ENCODE results near the gene CASP14. TPM values are rescaled to one million over a fixed set of nuclear protein-coding genes. Genes with fewer than 3 reads are reported as not detected.

Gene CASP14
- total RNA-seq, 1 experiment from 2014 or later: not detected

GRCh38 chr19:15087182-15087581 is 37.9 kb downstream of the CASP14 start:
- Histone ChIP-seq H3K27ac (ENCODE audit: low read depth, low read length) (no peak overlapping the region), H3K79me2 (ENCODE audit: insufficient read depth, low read length) (no peaks in the 10 kb centered on the region), H3K9ac (ENCODE audit: low read length) (no peak overlapping the region), H3K4me1 (ENCODE audit: control insufficient read depth in 1 of 2, insufficient read depth in 2 of 2, low read length in 2 of 2) (peaks cover 0 to 3% of the 10 kb centered on the region in 2 experiments; a peak in 1 of 4 replicates), H3K4me3 (replicated peaks in 1 of 2; ENCODE audit: low read depth in 1 of 2, low read length in 2 of 2) (no peak overlapping the region), H3K9me2 (ENCODE audit: insufficient read depth) (no peaks in the 10 kb centered on the region), H2AFZ (ENCODE audit: low read depth, low read length, poor library complexity, severe bottlenecking) (no peak overlapping the region), H3K36me3 (ENCODE audit: control insufficient read depth in 1 of 2, insufficient read depth in 2 of 2, low read length in 2 of 2) (no peaks in the 10 kb centered on the region), H4K20me1 (ENCODE audit: insufficient read depth) (no peaks in the 10 kb centered on the region), H3K4me2 (ENCODE audit: low read length) (no peak overlapping the region), H3K9me3 (ENCODE audit: control insufficient read depth in 1 of 2, insufficient read depth in 1 of 2, low read depth in 1 of 2, low read length in 2 of 2) (no peaks in the 10 kb centered on the region), H3K27me3 (ENCODE audit: insufficient read depth, low read length) (peaks cover 38% of the 10 kb centered on the region)
- ATAC-seq (no peak), DNase-seq (ENCODE audit: low read depth, low spot score) (no peak)
- ChIA-PET POLR2A (no interaction called here), CTCF (no interaction called here), RAD21 (ENCODE audit: low non-redundant PET in 1 of 2, low total read pairs in 2 of 2, uncharacterized antibody in 2 of 2, unreplicated experiment in 2 of 2) (no interaction called here)
- no peak for TF ChIP-seq SRF (IDR thresholded peaks at IDR 0.05; ENCODE audit: low read depth)
- no peak for TF ChIP-seq CBX3 (IDR thresholded peaks at IDR 0.05; ENCODE audit: low read depth)
- no peak for TF ChIP-seq ELF1 (IDR thresholded peaks at IDR 0.05; ENCODE audit: borderline replicate concordance, low read depth)
- TF ChIP-seq CEBPB (IDR thresholded peaks at IDR 0.05; ENCODE audit: low read depth): no peak
- TF ChIP-seq POLR2AphosphoS5 (IDR thresholded peaks at IDR 0.05; ENCODE audit: low read depth, low read length): no peak
- no peak for TF ChIP-seq TCF7L2 (IDR thresholded peaks at IDR 0.05; ENCODE audit: borderline replicate concordance, extremely low read depth, insufficient read depth, insufficient read length)
- TF ChIP-seq RAD21 (IDR thresholded peaks at IDR 0.05; ENCODE audit: low read depth): no peak
- TF ChIP-seq ATF3 (IDR thresholded peaks at IDR 0.05): no peak
- TF ChIP-seq POLR2A (IDR thresholded peaks at IDR 0.05; ENCODE audit: borderline replicate concordance, extremely low read depth, insufficient read depth, insufficient read length): no peak
- TF ChIP-seq SIN3A (IDR thresholded peaks at IDR 0.05; ENCODE audit: low read depth): no peak
- TF ChIP-seq JUND (IDR thresholded peaks at IDR 0.05): no peak
- TF ChIP-seq, protein P1, sequence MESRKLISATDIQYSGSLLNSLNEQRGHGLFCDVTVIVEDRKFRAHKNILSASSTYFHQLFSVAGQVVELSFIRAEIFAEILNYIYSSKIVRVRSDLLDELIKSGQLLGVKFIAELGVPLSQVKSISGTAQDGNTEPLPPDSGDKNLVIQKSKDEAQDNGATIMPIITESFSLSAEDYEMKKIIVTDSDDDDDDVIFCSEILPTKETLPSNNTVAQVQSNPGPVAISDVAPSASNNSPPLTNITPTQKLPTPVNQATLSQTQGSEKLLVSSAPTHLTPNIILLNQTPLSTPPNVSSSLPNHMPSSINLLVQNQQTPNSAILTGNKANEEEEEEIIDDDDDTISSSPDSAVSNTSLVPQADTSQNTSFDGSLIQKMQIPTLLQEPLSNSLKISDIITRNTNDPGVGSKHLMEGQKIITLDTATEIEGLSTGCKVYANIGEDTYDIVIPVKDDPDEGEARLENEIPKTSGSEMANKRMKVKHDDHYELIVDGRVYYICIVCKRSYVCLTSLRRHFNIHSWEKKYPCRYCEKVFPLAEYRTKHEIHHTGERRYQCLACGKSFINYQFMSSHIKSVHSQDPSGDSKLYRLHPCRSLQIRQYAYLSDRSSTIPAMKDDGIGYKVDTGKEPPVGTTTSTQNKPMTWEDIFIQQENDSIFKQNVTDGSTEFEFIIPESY (IDR thresholded peaks at IDR 0.05; ENCODE audit: extremely low read depth, insufficient replicate concordance, low read length): no peak
- no peak for TF ChIP-seq MAX (IDR thresholded peaks at IDR 0.05)
- TF ChIP-seq ZFX (IDR thresholded peaks at IDR 0.05): no peak
- no peak for TF ChIP-seq EZH2phosphoT487 (IDR thresholded peaks at IDR 0.05; ENCODE audit: borderline replicate concordance)
- TF ChIP-seq YY1 (IDR thresholded peaks at IDR 0.05; ENCODE audit: extremely low read depth, insufficient replicate concordance, low read depth, low read length): no peak
- TF ChIP-seq SP1 (IDR thresholded peaks at IDR 0.05; ENCODE audit: low read depth): no peak
- TF ChIP-seq EZH2 (IDR thresholded peaks at IDR 0.05): no peak
- TF ChIP-seq, protein P2, sequence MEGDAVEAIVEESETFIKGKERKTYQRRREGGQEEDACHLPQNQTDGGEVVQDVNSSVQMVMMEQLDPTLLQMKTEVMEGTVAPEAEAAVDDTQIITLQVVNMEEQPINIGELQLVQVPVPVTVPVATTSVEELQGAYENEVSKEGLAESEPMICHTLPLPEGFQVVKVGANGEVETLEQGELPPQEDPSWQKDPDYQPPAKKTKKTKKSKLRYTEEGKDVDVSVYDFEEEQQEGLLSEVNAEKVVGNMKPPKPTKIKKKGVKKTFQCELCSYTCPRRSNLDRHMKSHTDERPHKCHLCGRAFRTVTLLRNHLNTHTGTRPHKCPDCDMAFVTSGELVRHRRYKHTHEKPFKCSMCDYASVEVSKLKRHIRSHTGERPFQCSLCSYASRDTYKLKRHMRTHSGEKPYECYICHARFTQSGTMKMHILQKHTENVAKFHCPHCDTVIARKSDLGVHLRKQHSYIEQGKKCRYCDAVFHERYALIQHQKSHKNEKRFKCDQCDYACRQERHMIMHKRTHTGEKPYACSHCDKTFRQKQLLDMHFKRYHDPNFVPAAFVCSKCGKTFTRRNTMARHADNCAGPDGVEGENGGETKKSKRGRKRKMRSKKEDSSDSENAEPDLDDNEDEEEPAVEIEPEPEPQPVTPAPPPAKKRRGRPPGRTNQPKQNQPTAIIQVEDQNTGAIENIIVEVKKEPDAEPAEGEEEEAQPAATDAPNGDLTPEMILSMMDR (IDR thresholded peaks at IDR 0.05 in 2 of 3, conservative IDR thresholded peaks at IDR 0.05 in 1 of 3; ENCODE audit: borderline replicate concordance in 1 of 3, insufficient read depth in 1 of 3, low read depth in 2 of 3, low read length in 2 of 3): no peak
- intact Hi-C loops (cut with micrococcal nuclease): no loop called here
- no TSS peak for BruUV-seq (replicated peaks)
